NOMO-1 treated with DMSO at 0.1 percent for 48 hours (cell line): Measurements from ENCODE around the gene CNKSR2.

Source experiments
- DNase-seq: peaks from one replicate; lab custom pipeline; 2025; ENCODE audit not compliant: unreplicated experiment; lab: John Stamatoyannopoulos, UW

Gene CNKSR2

GRCh38 chrX:21666679-21667078 lies 292.5 kb downstream of the CNKSR2 start:
- DNase-seq: no peak

- no peak for DNase-seq
These were observed 300.4 kb downstream of the CNKSR2 start for GRCh38 chrX:21674430-21675186.

GRCh38 chrX:21675931-21676330 lies 301.7 kb downstream of the CNKSR2 start:
- DNase-seq: no peak

- DNase-seq: no peak
These were observed 303.9 kb downstream of the CNKSR2 start for GRCh38 chrX:21678048-21678612.

- DNase-seq: peak; percentile 13
These were observed 309.7 kb downstream of the CNKSR2 start for GRCh38 chrX:21683941-21684340.

GRCh38 chrX:21691512-21692018 lies 317.3 kb downstream of the CNKSR2 start:
- DNase-seq: no peak

GRCh38 chrX:21698272-21698671 lies 324.1 kb downstream of the CNKSR2 start:
- peak; percentile 90 for DNase-seq

- DNase-seq: no peak
These were observed 324.9 kb downstream of the CNKSR2 start for GRCh38 chrX:21699136-21699535.

GRCh38 chrX:21700275-21700674 lies 326.1 kb downstream of the CNKSR2 start:
- DNase-seq: no peak

- DNase-seq: no peak
These were observed 326.7 kb downstream of the CNKSR2 start for GRCh38 chrX:21700967-21701366.

GRCh38 chrX:21702725-21703124 lies 328.5 kb downstream of the CNKSR2 start:
- no peak for DNase-seq
